HepG2 (cell line): Measurements from ENCODE around the gene RPS19. TPM values are rescaled to one million over a fixed set of nuclear protein-coding genes. Genes with fewer than 3 reads are reported as not detected.

ENCODE experiments used
- ARID4A ChIP-seq: sonication (generic); formaldehyde crosslinking; IDR thresholded peaks from 2 replicates; pipeline ENCODE4 v1.5.0; 2020; ENCODE audit warnings: mild to moderate bottlenecking, missing genetic modification reagents, borderline replicate concordance
- ATF2 ChIP-seq: sonication (generic); formaldehyde crosslinking; IDR thresholded peaks from 2 replicates; pipeline ENCODE4 v1.4.0; 2020; ENCODE audit warnings: missing genetic modification reagents
- ATM ChIP-seq: fragments of 450-650 bp; IDR thresholded peaks from 2 replicates; pipeline ENCODE4 v1.7.1; 2017; ENCODE audit warnings: mild to moderate bottlenecking, borderline replicate concordance
- BCL3 ChIP-seq: sonication (generic); formaldehyde crosslinking; IDR thresholded peaks from 2 replicates; pipeline ENCODE4 v1.5.1; 2020; ENCODE audit warnings: mild to moderate bottlenecking, missing genetic modification reagents, moderate library complexity
- BORCS8-MEF2B ChIP-seq: sonication (generic); formaldehyde crosslinking; IDR thresholded peaks from 2 replicates; pipeline ENCODE4 v1.8.0; 2022; ENCODE audit warnings: mild to moderate bottlenecking, missing genetic modification reagents
- CEBPB ChIP-seq: IDR thresholded peaks from 2 replicates; pipeline ENCODE4 v1.6.1; 2011; ENCODE audit warnings: low read depth, low read length, improper control_type of control experiment, borderline replicate concordance
- CENPBD1 ChIP-seq: sonication (generic); formaldehyde crosslinking; IDR thresholded peaks from 2 replicates; pipeline ENCODE4 v1.8.0; 2022; ENCODE audit warnings: missing genetic modification reagents, low read depth, mild to moderate bottlenecking, borderline replicate concordance
- FOXA3 ChIP-seq: IDR thresholded peaks from 2 replicates; pipeline ENCODE4 v1.6.1; 2016; ENCODE audit warnings: missing genetic modification reagents, missing compliant biosample characterization
- FOXK1 ChIP-seq: sonication (generic); formaldehyde crosslinking; IDR thresholded peaks from 2 replicates; pipeline ENCODE4 v1.4.0; 2020; ENCODE audit warnings: low read depth, missing genetic modification reagents, borderline replicate concordance
- KDM3A ChIP-seq: IDR thresholded peaks from 2 replicates; pipeline ENCODE4 v1.6.1; 2018; ENCODE audit warnings: low read depth, missing compliant biosample characterization
- NR2F2 ChIP-seq: IDR thresholded peaks from 2 replicates; pipeline ENCODE4 v1.6.1; 2012; ENCODE audit warnings: low read depth, inconsistent platforms, borderline replicate concordance
- POLR2G ChIP-seq: fragments of 200-400 bp; formaldehyde crosslinking; IDR thresholded peaks from 2 replicates; pipeline ENCODE4 v1.6.1; 2018; ENCODE audit warnings: mild to moderate bottlenecking, low read depth, low read length, moderate library complexity
- TOPORS ChIP-seq: sonication (generic); formaldehyde crosslinking; IDR thresholded peaks from 2 replicates; pipeline ENCODE4 v1.8.0; 2023; ENCODE audit warnings: mild to moderate bottlenecking, missing genetic modification reagents
- ZNF225 ChIP-seq: sonication (generic); formaldehyde crosslinking; IDR thresholded peaks from 2 replicates; pipeline ENCODE4 v1.4.0; 2020; ENCODE audit warnings: mild to moderate bottlenecking, missing genetic modification reagents
- ZNF615 ChIP-seq: sonication (generic); formaldehyde crosslinking; IDR thresholded peaks from 2 replicates; pipeline ENCODE4 v1.5.0; 2020; ENCODE audit warnings: mild to moderate bottlenecking, missing genetic modification reagents, borderline replicate concordance
- ZNF629 ChIP-seq: sonication (generic); formaldehyde crosslinking; conservative IDR thresholded peaks from 2 replicates; pipeline ENCODE4 v1.5.0; 2020; ENCODE audit warnings: missing genetic modification reagents
- polyA plus RNA-seq, 8 experiments: library from polyadenylated mRNA; depleted of rRNA in 3 of 8; stranded (reverse) in 7 of 8; unstranded in 1 of 8; fragments of >200 nt; fragmentation: Illumina TruSeq in 4 of 8; extraction: Trizol in 4 of 8; gene quantifications; 2 replicates each; pipeline versions ENCODE4 v1.2.1 to v1.2.3, GENCODE V29; 2011 to 2016; ENCODE audit warnings: low read depth in 4 of 8, missing spikeins in 1 of 8, mixed read lengths in 1 of 8; ENCODE audit not compliant: insufficient read depth in 1 of 8
- total RNA-seq, 5 experiments: library from RNA; depleted of rRNA; stranded (reverse); fragments of >200 nt; fragmentation: Illumina TruSeq; extraction: Trizol; gene quantifications; 2 replicates each; pipeline ENCODE4 v1.2.3, GENCODE V29; 2016; ENCODE audit warnings: low read depth in 1 of 5
- TF ChIP-seq, protein P1 (sequence below): IDR thresholded peaks from 2 replicates; pipeline ENCODE4 v1.6.1; 2012; ENCODE audit warnings: low read length, improper control_type of control experiment

The RPS19 gene
- total and polyA plus RNA-seq, 2 of the 13 experiments (the other 11 are each of a cell fraction or from before 2014, with no cell fraction given): 1,983 to 4,758 TPM

GRCh38 chr19:41904118-41904870 is 44.2 kb downstream of the RPS19 start (continued):
- TF ChIP-seq BORCS8-MEF2B (CRISPR knock-in tag) (no peak), FOXA3 (CRISPR knock-in tag) (peak; percentile 99), FOXK1 (CRISPR knock-in tag) (peak; percentile 84; the same call in 1 of the 2 replicates), ARID4A (CRISPR knock-in tag) (no peak; the same call in 1 of the 2 replicates), CENPBD1 (CRISPR knock-in tag) (no peak), BCL3 (CRISPR knock-in tag) (0 out of 2 replicates have a peak, but pooled peaks have one; percentile 21), ZNF629 (CRISPR knock-in tag) (no peak), ZNF225 (no peak; the same call in 1 of the 2 replicates), NR2F2 (no peak; the same call in 1 of the 2 replicates), TOPORS (CRISPR knock-in tag) (no peak), ATM (no peak), ZNF615 (CRISPR knock-in tag) (no peak), KDM3A (0 out of 2 replicates have a peak, but pooled peaks have one; percentile 58), POLR2G (no peak; the same call in 1 of the 2 replicates), ATF2 (CRISPR knock-in tag) (0 out of 2 replicates have a peak, but pooled peaks have one; percentile 59), CEBPB (peak; percentile 14; the same call in 1 of the 2 replicates)
- TF ChIP-seq, protein P1, sequence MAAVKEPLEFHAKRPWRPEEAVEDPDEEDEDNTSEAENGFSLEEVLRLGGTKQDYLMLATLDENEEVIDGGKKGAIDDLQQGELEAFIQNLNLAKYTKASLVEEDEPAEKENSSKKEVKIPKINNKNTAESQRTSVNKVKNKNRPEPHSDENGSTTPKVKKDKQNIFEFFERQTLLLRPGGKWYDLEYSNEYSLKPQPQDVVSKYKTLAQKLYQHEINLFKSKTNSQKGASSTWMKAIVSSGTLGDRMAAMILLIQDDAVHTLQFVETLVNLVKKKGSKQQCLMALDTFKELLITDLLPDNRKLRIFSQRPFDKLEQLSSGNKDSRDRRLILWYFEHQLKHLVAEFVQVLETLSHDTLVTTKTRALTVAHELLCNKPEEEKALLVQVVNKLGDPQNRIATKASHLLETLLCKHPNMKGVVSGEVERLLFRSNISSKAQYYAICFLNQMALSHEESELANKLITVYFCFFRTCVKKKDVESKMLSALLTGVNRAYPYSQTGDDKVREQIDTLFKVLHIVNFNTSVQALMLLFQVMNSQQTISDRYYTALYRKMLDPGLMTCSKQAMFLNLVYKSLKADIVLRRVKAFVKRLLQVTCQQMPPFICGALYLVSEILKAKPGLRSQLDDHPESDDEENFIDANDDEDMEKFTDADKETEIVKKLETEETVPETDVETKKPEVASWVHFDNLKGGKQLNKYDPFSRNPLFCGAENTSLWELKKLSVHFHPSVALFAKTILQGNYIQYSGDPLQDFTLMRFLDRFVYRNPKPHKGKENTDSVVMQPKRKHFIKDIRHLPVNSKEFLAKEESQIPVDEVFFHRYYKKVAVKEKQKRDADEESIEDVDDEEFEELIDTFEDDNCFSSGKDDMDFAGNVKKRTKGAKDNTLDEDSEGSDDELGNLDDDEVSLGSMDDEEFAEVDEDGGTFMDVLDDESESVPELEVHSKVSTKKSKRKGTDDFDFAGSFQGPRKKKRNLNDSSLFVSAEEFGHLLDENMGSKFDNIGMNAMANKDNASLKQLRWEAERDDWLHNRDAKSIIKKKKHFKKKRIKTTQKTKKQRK: no peak
